Breast epithelium (tissue), 4 donors: ENCODE data around the gene RPL29. TPM values are rescaled to one million over a fixed set of nuclear protein-coding genes. Genes with fewer than 3 reads are reported as not detected.

Experiments used
- DNase-seq, 2 donors: peaks; one replicate each; pipeline ENCODE4 v3.0.0-alpha.2; 2019; ENCODE audit warnings: low spot score in 2 of 2
- H3K27ac ChIP-seq, 2 donors: fragments of 200-600 bp; sonication (generic) in 1 of 2; one replicate each; pipeline ENCODE4 v1.5.1; 2016 to 2019; ENCODE audit warnings: mild to moderate bottlenecking in 1 of 2
- H3K27me3 ChIP-seq, 2 donors: fragments of 200-600 bp; sonication (generic) in 1 of 2; one replicate each; pipeline versions ENCODE4 v1.5.1 to v1.6.0; 2017 to 2019; ENCODE audit warnings: control low read depth in 1 of 2, mild to moderate bottlenecking in 1 of 2
- H3K36me3 ChIP-seq: fragments of 200-600 bp; one replicate; pipeline ENCODE4 v1.5.1; 2019
- H3K4me1 ChIP-seq, 2 donors: fragments of 200-600 bp; sonication (generic); one replicate each; pipeline ENCODE4 v1.5.1; 2016 to 2019; ENCODE audit warnings: control low read depth in 1 of 2
- H3K4me3 ChIP-seq, 3 donors: fragments of 200-600 bp; sonication (generic); 1 replicate in 2 of 3; 2 replicates in 1 of 3; pipeline ENCODE4 v1.5.1; 2016 to 2019; ENCODE audit warnings: mild to moderate bottlenecking in 3 of 3, moderate library complexity in 2 of 3
- H3K9me3 ChIP-seq, 2 donors: fragments of 200-600 bp; sonication (generic) in 1 of 2; one replicate each; pipeline ENCODE4 v1.5.1; 2016 to 2019; ENCODE audit warnings: control low read depth in 1 of 2
- POLR2A ChIP-seq: fragments of 450-650 bp; IDR thresholded peaks from one replicate; pipeline ENCODE4 v1.6.1; 2016; ENCODE audit warnings: antibody characterized with exemption, mild to moderate bottlenecking, moderate library complexity
- POLR2AphosphoS5 ChIP-seq, 3 donors: sonication (generic); formaldehyde crosslinking; IDR thresholded peaks; one replicate each; pipeline ENCODE4 v1.6.1; 2017; ENCODE audit warnings: antibody characterized with exemption in 3 of 3
- intact Hi-C: fragments of 100-400 bp; cut with DNase I; formaldehyde crosslinking; loops from one replicate; pipeline ENCODE4 v1.15.1; 2023; ENCODE audit warnings: low total_unique reads
- total RNA-seq, 3 donors: library from RNA; depleted of rRNA; stranded (reverse); fragments of >200 nt; gene quantifications; one replicate each; pipeline ENCODE4 v1.1.0, GENCODE V29; 2016
- TF ChIP-seq, protein P1 (sequence below), 3 donors: fragments of 450-650 bp; IDR thresholded peaks; one replicate each; pipeline ENCODE4 v1.5.1; 2016 to 2017; ENCODE audit warnings: antibody characterized with exemption in 3 of 3, mild to moderate bottlenecking in 3 of 3, moderate library complexity in 3 of 3

Gene RPL29
- total RNA-seq, 3 donors from 2014 or later: 1,890 to 2,530 (median 2,229) TPM

DNA sequence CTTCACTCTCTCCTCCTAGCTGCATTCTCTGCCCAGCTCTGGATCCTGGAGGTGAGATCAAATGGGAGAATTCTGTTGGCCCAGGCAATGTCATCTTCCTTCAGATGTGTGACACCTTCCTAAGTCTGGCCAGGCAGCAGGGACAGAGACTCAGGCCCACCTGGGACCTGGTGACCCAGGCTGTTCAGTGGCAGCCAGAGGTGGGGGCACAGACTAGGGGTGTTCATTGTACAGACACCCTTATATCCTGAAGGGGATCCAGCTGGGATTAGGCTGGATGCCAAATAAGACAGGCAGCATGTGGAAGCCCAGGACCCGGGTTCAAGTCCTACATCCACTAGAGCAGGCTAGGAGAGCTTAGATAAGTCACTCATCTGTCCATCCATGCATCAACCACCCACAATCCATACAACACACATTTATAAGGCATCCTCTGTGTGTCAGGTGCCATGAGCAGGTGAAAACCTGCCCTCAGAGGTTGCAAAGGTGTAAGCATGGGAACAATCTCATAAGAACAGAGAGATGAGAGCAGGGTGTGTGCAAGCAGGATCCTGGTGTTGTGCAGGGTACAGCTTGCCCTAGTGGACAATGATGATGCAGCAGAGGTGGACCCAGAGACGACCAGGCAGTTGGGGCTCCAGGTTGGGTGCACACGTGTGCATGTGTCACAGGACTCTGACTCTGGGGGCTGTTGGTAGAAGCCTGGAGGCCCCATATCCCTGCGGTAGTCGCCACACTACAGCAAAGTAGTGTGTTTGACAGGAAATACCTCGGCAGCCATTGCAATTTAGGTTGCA is 18.3 kb upstream of the RPL29 start:
- Histone ChIP-seq H3K4me3 (no peak overlapping the region), H3K9me3 (no peaks in the 10 kb centered on the region), H3K27me3 (no peaks in the 10 kb centered on the region), H3K36me3 (no peaks in the 10 kb centered on the region), H3K27ac (no peak overlapping the region), H3K4me1 (no peaks in the 10 kb centered on the region)
- DNase-seq: no peak
- intact Hi-C loops: no loop called here
- no peak for TF ChIP-seq POLR2AphosphoS5 (IDR thresholded peaks at IDR 0.05)
- no peak for TF ChIP-seq POLR2A
- TF ChIP-seq, protein P1, sequence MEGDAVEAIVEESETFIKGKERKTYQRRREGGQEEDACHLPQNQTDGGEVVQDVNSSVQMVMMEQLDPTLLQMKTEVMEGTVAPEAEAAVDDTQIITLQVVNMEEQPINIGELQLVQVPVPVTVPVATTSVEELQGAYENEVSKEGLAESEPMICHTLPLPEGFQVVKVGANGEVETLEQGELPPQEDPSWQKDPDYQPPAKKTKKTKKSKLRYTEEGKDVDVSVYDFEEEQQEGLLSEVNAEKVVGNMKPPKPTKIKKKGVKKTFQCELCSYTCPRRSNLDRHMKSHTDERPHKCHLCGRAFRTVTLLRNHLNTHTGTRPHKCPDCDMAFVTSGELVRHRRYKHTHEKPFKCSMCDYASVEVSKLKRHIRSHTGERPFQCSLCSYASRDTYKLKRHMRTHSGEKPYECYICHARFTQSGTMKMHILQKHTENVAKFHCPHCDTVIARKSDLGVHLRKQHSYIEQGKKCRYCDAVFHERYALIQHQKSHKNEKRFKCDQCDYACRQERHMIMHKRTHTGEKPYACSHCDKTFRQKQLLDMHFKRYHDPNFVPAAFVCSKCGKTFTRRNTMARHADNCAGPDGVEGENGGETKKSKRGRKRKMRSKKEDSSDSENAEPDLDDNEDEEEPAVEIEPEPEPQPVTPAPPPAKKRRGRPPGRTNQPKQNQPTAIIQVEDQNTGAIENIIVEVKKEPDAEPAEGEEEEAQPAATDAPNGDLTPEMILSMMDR (IDR thresholded peaks at IDR 0.05): no peak

DNA sequence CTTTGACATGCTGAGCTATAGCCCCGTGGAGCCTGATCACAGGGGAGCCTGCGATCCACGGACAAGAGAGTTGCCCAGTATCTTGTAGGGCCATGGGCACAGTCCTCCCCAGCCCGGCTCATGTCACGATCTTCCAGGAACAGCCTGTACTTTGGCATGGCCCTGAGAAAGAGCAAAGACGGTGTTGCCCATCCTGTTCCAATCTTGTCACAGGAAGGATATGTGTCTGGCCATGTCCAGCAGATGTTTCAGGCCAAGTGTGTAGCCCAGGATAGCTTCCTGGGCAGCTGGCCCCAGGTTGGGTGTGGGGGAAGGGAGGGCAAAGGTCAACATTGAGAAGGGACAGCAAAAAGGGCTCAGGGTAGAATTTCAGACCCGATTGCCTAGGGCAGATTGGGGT is 17.0 kb upstream of the RPL29 start:
- Histone ChIP-seq H3K4me3 (no peak overlapping the region), H3K27me3 (no peaks in the 10 kb centered on the region), H3K27ac (no peak overlapping the region), H3K36me3 (no peaks in the 10 kb centered on the region), H3K4me1 (no peaks in the 10 kb centered on the region), H3K9me3 (no peaks in the 10 kb centered on the region)
- no peak for TF ChIP-seq POLR2A
- TF ChIP-seq POLR2AphosphoS5 (IDR thresholded peaks at IDR 0.05): no peak
- TF ChIP-seq, protein P1 (IDR thresholded peaks at IDR 0.05): no peak
- intact Hi-C loops: no loop called here
- DNase-seq: no peak

DNA sequence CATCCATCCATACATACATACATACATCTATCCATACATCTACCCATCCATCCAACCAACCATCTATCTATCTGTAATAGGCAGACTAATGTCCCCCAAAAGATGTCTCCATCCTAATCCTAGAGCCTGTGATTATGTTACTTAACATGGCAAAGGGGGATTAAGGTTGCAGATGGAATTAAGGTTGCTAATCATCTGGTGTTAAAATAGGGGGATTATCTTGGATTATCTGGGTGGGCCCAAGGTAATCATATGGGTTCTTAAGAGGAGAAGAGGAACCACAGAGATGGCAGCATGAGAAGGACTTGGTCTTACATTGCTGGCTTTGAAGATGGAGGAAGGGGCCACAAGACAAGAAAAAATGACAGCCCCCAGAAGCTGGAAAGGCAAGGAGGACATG is 14.7 kb upstream of the RPL29 start:
- TF ChIP-seq POLR2A (no peak), POLR2AphosphoS5 (IDR thresholded peaks at IDR 0.05) (no peak)
- TF ChIP-seq, protein P1 (IDR thresholded peaks at IDR 0.05): no peak
- Histone ChIP-seq H3K27me3 (no peaks in the 10 kb centered on the region), H3K9me3 (no peaks in the 10 kb centered on the region), H3K4me1 (peaks cover 3 to 7% of the 10 kb centered on the region in 2 donors), H3K4me3 (no peak overlapping the region), H3K36me3 (no peaks in the 10 kb centered on the region), H3K27ac (no peak overlapping the region)
- intact Hi-C loops: no loop called here
- DNase-seq: no peak

DNA sequence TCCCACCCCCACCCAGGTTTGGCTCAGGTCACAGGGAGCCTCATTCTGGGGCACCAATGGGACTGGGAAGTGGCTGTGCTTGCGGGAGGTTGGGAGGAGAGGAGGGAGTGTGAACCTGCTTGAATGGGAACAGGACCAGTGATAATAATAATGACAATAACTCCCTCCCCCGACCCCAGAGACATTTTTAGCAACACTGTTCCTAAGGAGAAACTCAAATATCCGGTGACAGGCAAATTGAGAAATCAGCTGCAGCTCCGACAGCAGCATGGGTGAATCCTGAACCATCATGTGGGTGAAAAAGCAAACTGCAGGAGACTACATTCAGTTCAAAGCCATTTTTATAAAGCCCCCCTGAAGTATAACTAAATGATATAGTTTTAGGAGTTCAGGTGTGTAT is 11.6 kb upstream of the RPL29 start:
- intact Hi-C loops: loop anchor here (10.0 kb wide), 1 partner anchor 48 kb away; the partner anchor contains the start of gene DUSP7
- Histone ChIP-seq H3K36me3 (no peaks in the 10 kb centered on the region), H3K27ac (no peak overlapping the region), H3K4me1 (peaks cover 7 to 12% of the 10 kb centered on the region in 2 donors), H3K4me3 (no peak overlapping the region), H3K9me3 (no peaks in the 10 kb centered on the region), H3K27me3 (no peaks in the 10 kb centered on the region)
- DNase-seq: no peak
- TF ChIP-seq POLR2A: no peak
- TF ChIP-seq, protein P1 (IDR thresholded peaks at IDR 0.05): no peak

DNA sequence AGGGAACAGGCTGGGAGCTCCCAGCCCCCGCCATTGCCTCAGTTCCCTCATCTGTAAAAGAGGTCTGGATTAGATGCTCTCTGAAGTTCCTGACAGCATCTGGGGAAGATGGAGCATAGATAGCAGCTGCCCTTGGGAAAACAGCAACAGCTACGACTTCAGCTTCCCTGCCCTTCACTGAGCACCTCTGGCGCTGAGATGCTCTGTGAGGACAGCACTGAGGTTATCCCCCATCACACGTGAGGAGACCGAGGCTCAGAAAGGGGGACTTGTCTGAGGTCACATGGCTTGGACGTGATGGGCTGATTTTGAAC is 11.1 kb upstream of the RPL29 start:
- H3K36me3 ChIP-seq: no peaks in the 10 kb centered on the region
- DNase-seq: no peak
- no peak overlapping the region for H3K27ac ChIP-seq
- no peaks in the 10 kb centered on the region for H3K27me3 ChIP-seq
- H3K4me3 ChIP-seq: no peak overlapping the region
- TF ChIP-seq, protein P1 (IDR thresholded peaks at IDR 0.05): no peak
- TF ChIP-seq POLR2AphosphoS5 (IDR thresholded peaks at IDR 0.05): no peak
- no peak for TF ChIP-seq POLR2A
- H3K4me1 ChIP-seq: peaks cover 7 to 12% of the 10 kb centered on the region in 2 donors
- intact Hi-C loops: loop anchor here (10.0 kb wide), 1 partner anchor 48 kb away; the partner anchor contains the start of gene DUSP7
- no peaks in the 10 kb centered on the region for H3K9me3 ChIP-seq
